ENCODE results near the gene MED13L.

MED13L gene

DNA sequence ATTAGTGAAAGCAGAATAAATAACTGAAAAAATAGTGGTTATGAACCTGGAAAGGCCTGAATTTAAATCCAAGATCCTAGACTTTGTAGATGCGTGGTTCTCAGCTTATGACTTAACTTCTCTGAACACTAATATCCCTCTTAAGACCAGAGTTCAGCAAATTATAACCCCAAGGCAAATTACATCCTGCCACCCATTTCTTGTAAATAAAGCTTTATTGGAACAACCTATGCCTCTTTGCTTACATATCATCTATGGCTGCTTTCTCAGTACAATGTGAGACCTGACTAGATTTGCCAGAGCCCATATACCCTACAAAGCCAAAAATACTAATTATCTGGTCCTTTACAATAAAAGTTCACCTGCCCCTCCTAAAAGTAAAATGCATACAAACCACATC, 199.1 kb downstream of the MED13L start:
- TF ChIP-seq CTCF (IDR thresholded peaks at IDR 0.05; ENCODE audit: borderline replicate concordance, insufficient read depth, low read depth, low read length) = no peak
- no peak overlapping the region for H3K4me3 ChIP-seq (ENCODE audit: low read depth, low read length)

DNA sequence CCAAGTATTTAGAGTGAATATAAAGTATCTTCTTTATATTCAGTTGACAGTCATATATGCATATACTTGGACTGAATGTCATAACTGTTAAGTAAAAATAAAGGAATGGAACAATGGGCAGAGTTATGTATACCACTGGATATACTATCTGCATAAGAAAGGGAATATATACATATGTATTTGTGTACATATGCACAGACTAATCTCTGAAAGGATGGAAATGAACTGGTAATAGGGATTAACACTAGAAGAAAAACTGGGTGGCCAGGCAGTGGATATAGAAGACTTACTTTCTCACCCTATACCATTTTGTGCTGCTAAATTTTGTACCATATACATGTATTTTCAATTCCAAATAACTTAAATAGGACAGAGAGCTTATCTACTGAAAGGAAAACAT, 200.1 kb downstream of the MED13L start:
- TF ChIP-seq CTCF (IDR thresholded peaks at IDR 0.05; ENCODE audit: borderline replicate concordance, insufficient read depth, low read depth, low read length) = no peak

GRCh38 chr12:116076399-116076798, 201.1 kb downstream of the MED13L start:
- no peak overlapping the region for H3K4me3 ChIP-seq (ENCODE audit: low read depth, low read length)
- TF ChIP-seq CTCF (IDR thresholded peaks at IDR 0.05; ENCODE audit: borderline replicate concordance, insufficient read depth, low read depth, low read length) = no peak

More for the DNA sequence above, 200.1 kb downstream of the MED13L start:
- H3K4me3 ChIP-seq (ENCODE audit: low read depth, low read length) = no peak overlapping the region

GRCh38 chr12:116074686-116075085, 202.8 kb downstream of the MED13L start:
- no peak for TF ChIP-seq CTCF (IDR thresholded peaks at IDR 0.05; ENCODE audit: borderline replicate concordance, insufficient read depth, low read depth, low read length)
- no peak overlapping the region for H3K4me3 ChIP-seq (ENCODE audit: low read depth, low read length)

GRCh38 chr12:116071555-116072230, 205.8 kb downstream of the MED13L start:
- no peak overlapping the region for H3K4me3 ChIP-seq (ENCODE audit: low read depth, low read length)
- no peak for TF ChIP-seq CTCF (IDR thresholded peaks at IDR 0.05; ENCODE audit: borderline replicate concordance, insufficient read depth, low read depth, low read length)

DNA sequence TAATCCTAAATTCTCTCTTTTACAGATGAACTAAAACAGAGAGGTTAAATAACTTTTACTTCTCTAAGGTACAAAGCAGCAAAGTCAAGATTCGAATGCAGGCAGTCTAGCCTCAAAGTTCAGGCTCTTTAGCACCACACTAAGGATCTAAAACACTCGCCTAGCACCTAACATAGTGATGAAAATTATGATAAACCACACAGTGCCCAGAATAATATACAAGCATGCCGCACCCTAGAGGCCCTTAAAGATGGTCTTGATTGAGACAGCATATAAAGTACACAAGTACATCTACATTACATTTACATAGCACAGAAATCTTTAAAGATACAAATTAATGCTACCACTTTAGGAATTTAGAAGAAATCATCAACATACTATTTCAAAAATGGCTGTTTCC, 207.0 kb downstream of the MED13L start:
- TF ChIP-seq CTCF (IDR thresholded peaks at IDR 0.05; ENCODE audit: borderline replicate concordance, insufficient read depth, low read depth, low read length) = no peak
- H3K4me3 ChIP-seq (ENCODE audit: low read depth, low read length) = no peak overlapping the region

DNA sequence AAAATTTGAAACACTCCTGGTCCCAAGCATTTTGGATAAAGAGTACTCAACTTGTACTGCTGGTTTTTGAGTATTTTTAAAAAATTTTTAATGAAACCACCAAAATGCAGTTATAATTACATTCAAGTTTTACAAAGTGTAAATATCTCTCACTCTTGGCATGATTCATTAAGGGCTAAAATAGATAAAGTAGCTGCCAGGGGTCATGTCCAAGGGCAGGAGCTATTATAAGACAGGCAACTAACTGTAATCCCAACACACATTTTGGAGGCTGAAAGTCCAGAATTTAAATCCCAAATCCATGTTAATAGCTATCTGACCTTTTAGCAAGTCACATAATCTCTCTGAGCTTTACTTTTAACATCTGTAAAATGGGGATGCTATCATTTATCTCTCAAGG, 207.6 kb downstream of the MED13L start:
- no peak for TF ChIP-seq CTCF (IDR thresholded peaks at IDR 0.05; ENCODE audit: borderline replicate concordance, insufficient read depth, low read depth, low read length)

More for the DNA sequence above, 207.6 kb downstream of the MED13L start:
- no peak overlapping the region for H3K4me3 ChIP-seq (ENCODE audit: low read depth, low read length)
